Right lobe of liver (tissue), 6 donors: ENCODE results near the gene DEPDC4. TPM values are rescaled to one million over a fixed set of nuclear protein-coding genes. Genes with fewer than 3 reads are reported as not detected.

Source experiments
- ATAC-seq, 4 donors: fragments of 200-7000 bp; cut with Tn5 transposase; one replicate each; pipeline ENCODE4 v1.9.1; 2020; ENCODE audit warnings: mild to moderate bottlenecking in 4 of 4, moderate library complexity in 4 of 4
- DNase-seq, 3 donors: peaks; one replicate each; pipeline ENCODE4 v3.0.0-alpha.2; 2020
- H3K27ac ChIP-seq, 3 donors: fragments of 200-600 bp; one replicate each; pipeline ENCODE4 v1.8.0; 2022
- H3K27me3 ChIP-seq, 2 donors: fragments of 200-600 bp; one replicate each; pipeline ENCODE4 v1.8.0; 2022
- H3K36me3 ChIP-seq, 4 donors: fragments of 200-600 bp; sonication (generic) in 1 of 4; one replicate each; pipeline versions ENCODE4 v1.5.1 to v1.8.0; 2017 to 2022; ENCODE audit warnings: control low read depth in 1 of 4
- H3K4me1 ChIP-seq, 4 donors: fragments of 200-600 bp; sonication (generic) in 1 of 4; one replicate each; pipeline versions ENCODE4 v1.5.1 to v1.8.0; 2017 to 2022; ENCODE audit warnings: control low read depth in 1 of 4
- H3K4me3 ChIP-seq, 3 donors: fragments of 200-600 bp; one replicate each; pipeline ENCODE4 v1.8.0; 2022
- H3K9me3 ChIP-seq, 4 donors: fragments of 200-600 bp; sonication (generic) in 1 of 4; one replicate each; pipeline versions ENCODE4 v1.5.1 to v1.8.0; 2017 to 2022; ENCODE audit warnings: control low read depth in 1 of 4
- CTCF ChIP-seq, 4 donors: fragments of 200-600 bp in 3 of 4; fragments of 450-650 bp in 1 of 4; IDR thresholded peaks; one replicate each; pipeline versions ENCODE4 v1.5.1 to v1.8.0; 2016 to 2022; ENCODE audit warnings: antibody characterized with exemption in 4 of 4, mild to moderate bottlenecking in 2 of 4
- POLR2A ChIP-seq: fragments of 450-650 bp; IDR thresholded peaks from one replicate; pipeline ENCODE4 v1.6.1; 2017; ENCODE audit warnings: antibody characterized with exemption, mild to moderate bottlenecking
- WGBS: methylation state at CpG from one replicate; pipeline ENCODE4 v1.1.6; 2018; ENCODE audit warnings: low coverage, low lambda C conversion rate; ENCODE audit not compliant: insufficient coverage; ENCODE audit errors: missing lambda C conversion rate; 5-methylcytosine and 5-hydroxymethylcytosine counted together
- intact Hi-C, 2 donors: fragments of 100-400 bp; cut with DNase I; formaldehyde crosslinking; loops; one replicate each; pipeline versions ENCODE4 v1.11.2 to v1.14.1; 2022
- total RNA-seq, 6 experiments: library from RNA; depleted of rRNA in 2 of 6; stranded (reverse); fragments of >200 nt in 2 of 6; fragmentation: NEBNext Ultra II Directional in 3 of 6; extraction: Animal tissue kit (Norgen Biotek cat#: 25700) in 3 of 6; gene quantifications; one replicate each; pipeline versions ENCODE4 v1.1.0 to v1.2.4, GENCODE V29; 2016 to 2023
- donor health status: DM: no; HTN: yes; CAD: no.
- donor health status: DM: no; HTN: no; CAD: no.
- donor health status: DM: no; HTN: no; CAD: no.
- donor health status: DM: no; HTN: yes; CAD: no.
- donor health status: DM: no; HTN: yes; CAD: no.

DEPDC4 gene
- total RNA-seq, 6 experiments from 2014 or later: 0.37 to 2.0 (median 1.4) TPM

GRCh38 chr12:100253437-100253836 is 13.4 kb downstream of the DEPDC4 start:
- H3K9me3 ChIP-seq: no peaks in the 10 kb centered on the region
- no peaks in the 10 kb centered on the region for H3K27me3 ChIP-seq
- H3K36me3 ChIP-seq: no peaks in the 10 kb centered on the region
- intact Hi-C loops: no loop called here
- peaks cover 0 to 31% (median 12%) of the 10 kb centered on the region in 4 donors for H3K4me1 ChIP-seq
- DNase-seq: no peak
- H3K27ac ChIP-seq: peak overlapping the region in 1 of 3 donors; percentile 64
- WGBS: 35% methylated on average over 1 of the region's 1 CpG
- H3K4me3 ChIP-seq: no peak overlapping the region
- peak; percentile 41 to 67 (median 52) for ATAC-seq
- TF ChIP-seq POLR2A: no peak
- no peak for TF ChIP-seq CTCF (IDR thresholded peaks at IDR 0.05)

GRCh38 chr12:100251917-100252316 is 15.0 kb downstream of the DEPDC4 start:
- WGBS: 20% methylated on average over 2 of the region's 2 CpGs
- Histone ChIP-seq H3K27ac (peak overlapping the region in 2 of 3 donors; percentile 23 to 64), H3K36me3 (no peaks in the 10 kb centered on the region), H3K4me1 (peaks cover 0 to 31% (median 12%) of the 10 kb centered on the region in 4 donors), H3K9me3 (no peaks in the 10 kb centered on the region), H3K4me3 (no peak overlapping the region), H3K27me3 (no peaks in the 10 kb centered on the region)
- no peak for TF ChIP-seq POLR2A
- no peak for TF ChIP-seq CTCF (IDR thresholded peaks at IDR 0.05)
- ATAC-seq (peak; percentile 91 to 96 (median 92)), DNase-seq (peak in 1 of 3 donors; percentile 73)
- intact Hi-C loops: no loop called here

GRCh38 chr12:100249941-100250340 is 16.9 kb downstream of the DEPDC4 start:
- ATAC-seq: no peak
- Histone ChIP-seq H3K36me3 (no peaks in the 10 kb centered on the region), H3K27ac (no peak overlapping the region), H3K27me3 (no peaks in the 10 kb centered on the region), H3K4me1 (peaks cover 0 to 31% (median 12%) of the 10 kb centered on the region in 4 donors), H3K4me3 (no peak overlapping the region), H3K9me3 (no peaks in the 10 kb centered on the region)
- WGBS: 73% methylated on average over 7 of the region's 7 CpGs
- TF ChIP-seq POLR2A: no peak
- no peak for TF ChIP-seq CTCF (IDR thresholded peaks at IDR 0.05)
- no peak for DNase-seq
- intact Hi-C loops: no loop called here

GRCh38 chr12:100248886-100249285 is 18.0 kb downstream of the DEPDC4 start:
- no peak overlapping the region for H3K27ac ChIP-seq
- no peak overlapping the region for H3K4me3 ChIP-seq
- peaks cover 0 to 31% (median 12%) of the 10 kb centered on the region in 4 donors for H3K4me1 ChIP-seq
- H3K36me3 ChIP-seq: no peaks in the 10 kb centered on the region
- no peaks in the 10 kb centered on the region for H3K27me3 ChIP-seq
- DNase-seq: no peak
- no peak for ATAC-seq
- intact Hi-C loops: no loop called here
- no peaks in the 10 kb centered on the region for H3K9me3 ChIP-seq
- no peak for TF ChIP-seq CTCF (IDR thresholded peaks at IDR 0.05)
- no peak for TF ChIP-seq POLR2A

- H3K4me1 ChIP-seq: peaks cover 0 to 20% (median 10%) of the 10 kb centered on the region in 4 donors
- no peak for DNase-seq
- intact Hi-C loops: no loop called here
Observed at GRCh38 chr12:100247765-100248164, 19.1 kb downstream of the DEPDC4 start.

More at GRCh38 chr12:100247765-100248164, 19.1 kb downstream of the DEPDC4 start:
- TF ChIP-seq POLR2A (no peak), CTCF (IDR thresholded peaks at IDR 0.05) (no peak)
- Histone ChIP-seq H3K4me3 (no peak overlapping the region), H3K27me3 (no peaks in the 10 kb centered on the region), H3K36me3 (no peaks in the 10 kb centered on the region), H3K27ac (no peak overlapping the region), H3K9me3 (no peaks in the 10 kb centered on the region)
- 88% methylated on average over 4 of the region's 4 CpGs for WGBS
- no peak for ATAC-seq
